DMS 273 (cell line): Measurements from ENCODE around the gene CRACDL.

ENCODE experiments used
- DNase-seq: peaks from one replicate; lab custom pipeline; 2025; ENCODE audit not compliant: unreplicated experiment; lab: John Stamatoyannopoulos, UW

Gene CRACDL

GRCh38 chr2:98778741-98779483 is 157.1 kb downstream of the CRACDL start:
- DNase-seq: no peak

- no peak for DNase-seq
These were observed 157.9 kb downstream of the CRACDL start for GRCh38 chr2:98778151-98778550.

- DNase-seq: no peak
These were observed 158.3 kb downstream of the CRACDL start for GRCh38 chr2:98777710-98778109.

GRCh38 chr2:98777076-98777475 is 158.9 kb downstream of the CRACDL start:
- no peak for DNase-seq

GRCh38 chr2:98776136-98776535 is 159.9 kb downstream of the CRACDL start:
- no peak for DNase-seq

DNA sequence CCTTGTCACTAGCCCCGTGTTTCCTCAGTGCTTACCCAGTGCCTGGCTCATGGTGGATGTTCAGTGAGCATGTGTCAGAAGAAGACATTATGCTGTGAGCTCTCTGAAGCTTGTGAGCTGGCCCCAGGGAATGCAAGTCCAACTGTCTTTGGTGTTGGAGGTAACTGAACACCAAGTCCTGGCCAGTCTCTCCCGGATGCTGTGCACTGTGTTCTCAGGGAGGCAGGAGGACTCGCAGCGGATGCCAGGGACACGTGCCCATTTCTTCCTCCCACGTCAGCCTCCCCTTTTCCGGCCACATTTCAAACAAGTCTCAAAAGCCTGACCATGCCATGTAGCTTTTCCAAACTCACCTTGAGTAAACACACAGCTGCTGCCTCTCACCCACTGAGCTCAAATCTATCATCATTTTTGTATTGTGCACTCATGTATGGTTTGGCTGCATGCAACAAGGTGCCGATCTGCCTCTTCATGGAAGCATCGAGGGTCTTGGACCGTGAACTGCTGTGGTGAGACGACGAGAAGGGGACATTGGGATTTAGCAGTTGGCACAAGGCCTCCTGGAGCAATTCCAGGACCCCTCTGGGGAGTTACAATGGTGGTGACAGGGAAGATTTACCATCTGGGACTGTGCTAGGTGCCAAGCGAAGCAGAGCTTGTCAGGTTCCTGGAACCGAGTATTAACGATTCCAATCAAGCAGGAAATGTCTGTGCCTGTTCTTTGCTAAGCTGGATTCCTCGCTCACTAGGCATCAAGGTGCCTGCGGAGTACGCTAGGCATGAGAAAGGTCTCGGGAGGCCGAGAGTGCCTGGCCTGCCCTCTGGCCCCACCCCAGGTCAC is 160.7 kb downstream of the CRACDL start:
- peak; percentile 44 for DNase-seq

- no peak for DNase-seq
These were observed 162.1 kb downstream of the CRACDL start for GRCh38 chr2:98773907-98774306.

GRCh38 chr2:98773169-98773568 is 162.9 kb downstream of the CRACDL start:
- DNase-seq: no peak

DNA sequence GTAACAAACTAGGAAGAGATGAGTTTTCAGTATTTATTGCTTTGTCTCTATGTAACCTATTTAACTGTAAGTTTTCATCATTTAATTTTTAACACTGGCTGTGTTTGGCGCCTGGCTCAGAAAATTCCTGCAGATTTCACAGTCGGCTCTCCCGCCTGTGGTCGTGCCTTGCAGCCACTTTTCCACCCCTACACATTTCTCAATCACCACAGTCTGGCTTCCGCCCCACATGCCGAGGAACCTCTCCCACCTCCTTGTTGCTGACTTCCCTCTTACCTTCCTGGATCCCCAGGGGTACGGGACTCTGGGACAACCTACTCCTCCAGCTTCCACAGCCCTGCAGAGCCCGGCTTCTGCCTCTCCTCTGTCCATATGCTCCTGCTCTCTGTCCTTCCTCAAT is 163.5 kb downstream of the CRACDL start:
- no peak for DNase-seq

- no peak for DNase-seq
These were observed 164.1 kb downstream of the CRACDL start for GRCh38 chr2:98771721-98772524.

- DNase-seq: no peak
These were observed 164.8 kb downstream of the CRACDL start for GRCh38 chr2:98771264-98771663.

GRCh38 chr2:98769784-98770183 is 166.2 kb downstream of the CRACDL start:
- peak; percentile 83 for DNase-seq

GRCh38 chr2:98769114-98769476 is 166.9 kb downstream of the CRACDL start:
- peak; percentile 81 for DNase-seq

DNA sequence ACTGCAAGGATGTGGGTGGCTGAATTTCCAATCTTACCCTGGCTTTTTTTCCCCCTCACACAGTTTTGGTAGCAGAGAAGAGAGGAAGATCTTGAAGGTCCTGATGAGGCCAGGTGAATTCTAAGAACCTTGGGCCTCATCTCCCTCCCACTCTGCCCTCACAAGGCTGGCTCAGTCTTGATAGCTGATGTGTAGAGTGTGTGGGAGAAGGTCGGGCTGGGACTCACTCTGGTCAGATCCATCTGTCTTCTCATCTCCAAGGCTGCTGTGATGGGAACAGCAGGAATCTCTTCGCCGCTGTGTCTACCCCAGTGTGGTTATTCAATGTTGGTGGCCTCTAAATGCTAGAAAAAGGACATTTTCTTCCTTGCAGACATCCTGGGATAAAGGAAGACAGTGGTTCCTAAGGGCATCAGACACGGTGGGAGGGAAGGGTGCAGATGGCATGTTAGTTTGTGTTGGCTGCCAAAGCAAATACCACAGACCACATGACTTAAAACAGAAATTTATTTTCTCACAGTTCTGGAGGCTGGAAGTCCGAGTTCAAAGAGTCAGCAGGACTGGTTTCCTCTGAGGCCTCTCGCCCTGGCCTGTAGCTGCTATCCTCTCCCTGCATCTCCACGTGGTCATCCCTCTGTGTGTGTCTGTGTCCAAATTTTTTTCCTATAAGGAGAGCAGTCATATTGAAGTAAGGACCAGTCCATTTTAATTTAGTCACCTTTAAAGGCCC is 167.5 kb downstream of the CRACDL start:
- peak; percentile 86 for DNase-seq

DNA sequence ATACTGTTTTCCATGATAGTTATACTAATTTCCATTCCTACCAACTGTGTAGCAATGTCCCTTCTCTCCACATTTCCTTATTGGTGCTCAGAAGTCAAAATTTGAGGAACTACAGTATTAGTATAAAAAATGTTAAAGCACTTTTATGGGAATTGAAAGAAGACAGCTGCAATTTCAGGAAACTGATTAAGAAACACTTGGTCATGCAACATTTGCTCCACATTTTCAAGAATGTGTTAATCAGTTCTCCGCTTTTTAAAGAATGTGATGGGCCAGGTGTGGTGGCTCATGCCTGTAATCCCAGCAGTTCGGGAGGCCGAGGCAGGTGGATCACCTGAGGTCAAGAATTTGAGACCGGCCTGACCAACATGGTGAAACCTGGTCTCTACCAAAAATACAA is 171.5 kb downstream of the CRACDL start:
- DNase-seq: no peak

DNA sequence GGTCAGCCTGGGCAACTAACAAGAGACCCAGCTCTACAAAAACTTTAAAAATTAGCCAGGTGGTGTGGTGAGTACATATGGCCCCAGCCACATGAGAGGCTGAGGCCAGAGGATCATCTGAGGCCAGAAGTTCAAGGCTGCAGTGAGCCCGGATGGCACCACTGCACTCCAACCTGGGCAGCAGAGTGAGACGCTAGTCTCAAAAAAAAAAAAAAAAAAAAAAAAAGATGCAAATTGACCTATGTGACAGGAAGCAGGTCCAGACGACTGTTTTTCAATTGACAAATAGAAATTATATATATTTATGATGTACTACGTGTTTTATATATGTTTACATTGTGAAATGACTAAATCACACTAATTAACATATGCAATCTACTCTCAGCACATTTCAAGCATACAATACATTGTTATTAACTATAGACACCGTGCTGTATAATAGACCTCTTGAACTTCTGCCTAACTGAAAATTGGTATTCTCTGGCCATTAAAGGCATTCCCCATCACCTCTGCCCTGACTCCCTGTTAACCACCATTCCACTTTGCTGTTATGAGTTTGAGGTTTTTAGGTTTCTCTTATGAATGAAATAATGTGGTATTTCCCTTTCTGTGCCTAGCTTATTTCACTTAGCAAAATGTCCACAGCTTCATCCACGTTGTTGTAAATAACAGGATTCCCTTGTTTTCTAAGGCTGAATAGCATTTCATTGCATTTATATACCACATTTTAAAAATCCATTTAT is 172.6 kb downstream of the CRACDL start:
- DNase-seq: no peak

- no peak for DNase-seq
These were observed 174.1 kb downstream of the CRACDL start for GRCh38 chr2:98761909-98762308.

GRCh38 chr2:98761267-98761781 is 174.7 kb downstream of the CRACDL start:
- peak; percentile 86 for DNase-seq

- no peak for DNase-seq
These were observed 176.0 kb downstream of the CRACDL start for GRCh38 chr2:98759827-98760625.
